ENCODE results near the gene LACC1. TPM values are rescaled to one million over a fixed set of nuclear protein-coding genes. Genes with fewer than 3 reads are reported as not detected.

LACC1 gene
- total RNA-seq, 1 donor = 21.0 TPM

GRCh38 chr13:43911278-43911677 is 31.6 kb downstream of the LACC1 start:
- no peak for TF ChIP-seq CTCF (IDR thresholded peaks at IDR 0.05; ENCODE audit: extremely low read depth, low read depth, low read length)
- Histone ChIP-seq H4K20me1 (ENCODE audit: insufficient read depth, low read length) (no peaks in the 10 kb centered on the region), H3K4me2 (ENCODE audit: insufficient read depth, low read length) (no peak overlapping the region), H3K27me3 (ENCODE audit: insufficient read depth, low read length) (no peaks in the 10 kb centered on the region), H3K4me3 (ENCODE audit: insufficient read depth, low read length) (no peak overlapping the region), H3K9me3 (ENCODE audit: low read depth, low read length) (no peaks in the 10 kb centered on the region), H3K36me3 (ENCODE audit: insufficient read depth, low read length) (no peaks in the 10 kb centered on the region), H3K4me1 (ENCODE audit: insufficient read depth, low read length) (peaks cover 7% of the 10 kb centered on the region), H3K27ac (ENCODE audit: low read depth, low read length) (no peak overlapping the region), H3K79me2 (ENCODE audit: insufficient read depth, low read length) (no peaks in the 10 kb centered on the region), H2AFZ (ENCODE audit: low read length) (no peak overlapping the region)
- no peak for DNase-seq (ENCODE audit: insufficient read length, low spot score, missing footprints)

- no peaks in the 10 kb centered on the region for H3K27me3 ChIP-seq (ENCODE audit: insufficient read depth, low read length)
- peaks cover 7% of the 10 kb centered on the region for H3K4me1 ChIP-seq (ENCODE audit: insufficient read depth, low read length)
- no peak overlapping the region for H3K27ac ChIP-seq (ENCODE audit: low read depth, low read length)
- H3K4me3 ChIP-seq (ENCODE audit: insufficient read depth, low read length) = no peak overlapping the region
- no peaks in the 10 kb centered on the region for H3K79me2 ChIP-seq (ENCODE audit: insufficient read depth, low read length)
- H3K9me3 ChIP-seq (ENCODE audit: low read depth, low read length) = no peaks in the 10 kb centered on the region
- no peak for DNase-seq (ENCODE audit: insufficient read length, low spot score, missing footprints)
- no peak overlapping the region for H3K4me2 ChIP-seq (ENCODE audit: insufficient read depth, low read length)
- H3K36me3 ChIP-seq (ENCODE audit: insufficient read depth, low read length) = no peaks in the 10 kb centered on the region
- TF ChIP-seq CTCF (IDR thresholded peaks at IDR 0.05; ENCODE audit: extremely low read depth, low read depth, low read length) = no peak
- no peaks in the 10 kb centered on the region for H4K20me1 ChIP-seq (ENCODE audit: insufficient read depth, low read length)
- H2AFZ ChIP-seq (ENCODE audit: low read length) = no peak overlapping the region
Measured at GRCh38 chr13:43911871-43912270, 32.2 kb downstream of the LACC1 start.

GRCh38 chr13:43915451-43915850 is 35.7 kb downstream of the LACC1 start:
- no peak for TF ChIP-seq CTCF (IDR thresholded peaks at IDR 0.05; ENCODE audit: extremely low read depth, low read depth, low read length)
- no peaks in the 10 kb centered on the region for H3K9me3 ChIP-seq (ENCODE audit: low read depth, low read length)
- H3K27ac ChIP-seq (ENCODE audit: low read depth, low read length) = no peak overlapping the region
- no peaks in the 10 kb centered on the region for H3K36me3 ChIP-seq (ENCODE audit: insufficient read depth, low read length)
- no peaks in the 10 kb centered on the region for H4K20me1 ChIP-seq (ENCODE audit: insufficient read depth, low read length)
- DNase-seq (ENCODE audit: insufficient read length, low spot score, missing footprints) = no peak
- H3K4me2 ChIP-seq (ENCODE audit: insufficient read depth, low read length) = no peak overlapping the region
- H3K79me2 ChIP-seq (ENCODE audit: insufficient read depth, low read length) = no peaks in the 10 kb centered on the region
- peaks cover 9% of the 10 kb centered on the region for H3K27me3 ChIP-seq (ENCODE audit: insufficient read depth, low read length)
- no peaks in the 10 kb centered on the region for H3K4me1 ChIP-seq (ENCODE audit: insufficient read depth, low read length)
- no peak overlapping the region for H3K4me3 ChIP-seq (ENCODE audit: insufficient read depth, low read length)
- no peak overlapping the region for H2AFZ ChIP-seq (ENCODE audit: low read length)

- Histone ChIP-seq H3K27ac (ENCODE audit: low read depth, low read length) (no peak overlapping the region), H3K4me1 (ENCODE audit: insufficient read depth, low read length) (no peaks in the 10 kb centered on the region), H3K4me3 (ENCODE audit: insufficient read depth, low read length) (no peak overlapping the region), H3K9me3 (ENCODE audit: low read depth, low read length) (no peaks in the 10 kb centered on the region), H3K4me2 (ENCODE audit: insufficient read depth, low read length) (no peak overlapping the region), H3K79me2 (ENCODE audit: insufficient read depth, low read length) (no peaks in the 10 kb centered on the region), H2AFZ (ENCODE audit: low read length) (no peak overlapping the region), H4K20me1 (ENCODE audit: insufficient read depth, low read length) (no peaks in the 10 kb centered on the region), H3K27me3 (ENCODE audit: insufficient read depth, low read length) (peaks cover 16% of the 10 kb centered on the region), H3K36me3 (ENCODE audit: insufficient read depth, low read length) (no peaks in the 10 kb centered on the region)
- TF ChIP-seq CTCF (IDR thresholded peaks at IDR 0.05; ENCODE audit: extremely low read depth, low read depth, low read length) = no peak
- DNase-seq (ENCODE audit: insufficient read length, low spot score, missing footprints) = no peak
Measured at GRCh38 chr13:43916828-43917227, 37.1 kb downstream of the LACC1 start.
